Measurements from ENCODE around the gene SYCP1.
"Not testable (repeated sequence)": the region's sequence is repeated elsewhere in the genome, so short reads cannot be mapped to it uniquely, and the experiment has no call there.

DNA sequence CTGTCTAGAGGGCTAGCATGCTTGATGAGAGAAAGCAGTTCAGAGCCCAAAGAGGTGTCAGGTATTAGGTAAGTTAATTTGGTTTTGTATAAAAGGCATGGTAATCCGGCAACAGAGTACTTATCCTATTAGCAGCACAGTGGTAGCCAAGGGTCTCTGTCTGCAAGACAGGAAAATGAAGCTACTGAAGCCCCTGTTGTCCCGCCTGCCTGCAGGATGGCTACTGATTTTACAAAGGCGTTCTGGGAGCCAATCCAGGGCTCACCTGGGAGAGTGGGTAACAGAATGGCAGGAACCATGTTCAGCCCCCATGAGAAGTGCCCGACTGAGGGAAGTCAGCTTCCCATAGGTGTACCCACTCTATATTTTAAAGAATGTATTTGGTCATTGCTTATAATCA is 61.1 kb downstream of the SYCP1 start:
- not testable (repeated sequence) for TF ChIP-seq POLR2A (IDR thresholded peaks at IDR 0.05)
- TF ChIP-seq, protein P1, sequence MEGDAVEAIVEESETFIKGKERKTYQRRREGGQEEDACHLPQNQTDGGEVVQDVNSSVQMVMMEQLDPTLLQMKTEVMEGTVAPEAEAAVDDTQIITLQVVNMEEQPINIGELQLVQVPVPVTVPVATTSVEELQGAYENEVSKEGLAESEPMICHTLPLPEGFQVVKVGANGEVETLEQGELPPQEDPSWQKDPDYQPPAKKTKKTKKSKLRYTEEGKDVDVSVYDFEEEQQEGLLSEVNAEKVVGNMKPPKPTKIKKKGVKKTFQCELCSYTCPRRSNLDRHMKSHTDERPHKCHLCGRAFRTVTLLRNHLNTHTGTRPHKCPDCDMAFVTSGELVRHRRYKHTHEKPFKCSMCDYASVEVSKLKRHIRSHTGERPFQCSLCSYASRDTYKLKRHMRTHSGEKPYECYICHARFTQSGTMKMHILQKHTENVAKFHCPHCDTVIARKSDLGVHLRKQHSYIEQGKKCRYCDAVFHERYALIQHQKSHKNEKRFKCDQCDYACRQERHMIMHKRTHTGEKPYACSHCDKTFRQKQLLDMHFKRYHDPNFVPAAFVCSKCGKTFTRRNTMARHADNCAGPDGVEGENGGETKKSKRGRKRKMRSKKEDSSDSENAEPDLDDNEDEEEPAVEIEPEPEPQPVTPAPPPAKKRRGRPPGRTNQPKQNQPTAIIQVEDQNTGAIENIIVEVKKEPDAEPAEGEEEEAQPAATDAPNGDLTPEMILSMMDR (IDR thresholded peaks at IDR 0.05), result not testable (repeated sequence)
